Dermis microvascular lymphatic vessel endothelial cell (primary cell): ENCODE measurements around the gene ZNF783. TPM values are rescaled to one million over a fixed set of nuclear protein-coding genes. Genes with fewer than 3 reads are reported as not detected.

ENCODE experiments used
- DNase-seq, 2 donors: peaks; one replicate each; pipeline versions ENCODE4 v3.0.0 to v3.0.0-alpha.2; 2010; ENCODE audit warnings: low read depth in 2 of 2
- total RNA-seq: library from RNA; depleted of rRNA; stranded (reverse); fragments of >200 nt; gene quantifications from 2 replicates; pipeline ENCODE4 v1.2.1, GENCODE V29; 2014

Gene ZNF783
- total RNA-seq, 1 donor from 2014 or later, result 3.1 TPM

DNA sequence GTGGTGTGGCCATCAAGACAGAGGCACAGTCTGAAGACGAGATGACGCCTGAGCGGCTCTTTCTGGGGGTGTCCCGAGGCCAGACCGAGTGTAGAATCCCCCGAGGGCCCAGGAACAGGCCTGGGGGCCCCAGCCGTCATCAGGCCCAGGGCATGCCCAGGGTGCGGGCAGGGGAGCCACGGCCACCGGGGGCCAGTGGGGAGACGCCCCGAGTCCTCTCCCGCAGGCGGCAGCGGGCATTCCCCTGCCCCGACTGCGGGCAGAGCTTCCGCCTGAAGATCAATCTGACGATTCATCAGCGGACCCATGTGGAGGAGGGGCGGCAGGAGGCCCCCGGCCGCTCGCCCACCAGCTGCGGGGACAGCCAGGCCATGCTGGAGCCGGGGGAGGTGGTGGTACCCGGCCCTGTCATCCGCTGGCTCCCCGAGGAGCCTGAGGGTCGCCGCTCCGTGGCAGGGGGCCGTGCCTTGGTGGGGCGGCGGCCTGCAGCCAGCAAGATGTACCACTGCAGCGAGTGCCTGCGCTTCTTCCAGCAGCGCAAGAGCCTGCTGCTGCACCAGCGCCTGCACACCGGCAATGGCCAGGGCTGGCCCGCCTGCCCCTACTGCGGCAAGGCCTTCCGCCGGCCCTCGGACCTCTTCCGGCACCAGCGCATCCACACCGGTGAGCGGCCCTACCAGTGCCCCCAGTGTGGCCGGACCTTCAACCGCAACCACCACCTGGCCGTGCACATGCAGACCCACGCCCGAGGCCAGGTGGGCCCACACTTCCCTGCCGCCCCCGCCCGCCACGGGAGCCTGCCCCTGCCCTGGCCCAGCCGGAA lies 19.7 kb downstream of the ZNF783 start:
- DNase-seq, result no peak

DNA sequence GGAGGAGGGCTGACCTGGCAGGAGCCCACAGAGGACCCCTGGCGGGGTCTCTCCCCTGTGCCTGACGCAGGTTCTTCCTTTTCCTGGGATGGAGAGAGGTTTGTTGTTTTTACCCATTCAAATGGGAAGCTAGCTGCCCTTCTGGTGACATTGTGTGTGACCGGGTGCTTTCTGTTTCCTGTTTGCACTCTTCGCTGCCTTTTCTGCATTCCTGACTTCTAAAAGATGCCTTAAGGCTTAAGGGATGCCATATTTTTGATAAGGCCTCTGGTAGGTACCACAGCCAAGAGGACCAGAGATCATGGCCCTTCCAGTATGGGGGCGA lies 20.3 kb downstream of the ZNF783 start:
- DNase-seq, result peak; percentile 30 to 52

DNA sequence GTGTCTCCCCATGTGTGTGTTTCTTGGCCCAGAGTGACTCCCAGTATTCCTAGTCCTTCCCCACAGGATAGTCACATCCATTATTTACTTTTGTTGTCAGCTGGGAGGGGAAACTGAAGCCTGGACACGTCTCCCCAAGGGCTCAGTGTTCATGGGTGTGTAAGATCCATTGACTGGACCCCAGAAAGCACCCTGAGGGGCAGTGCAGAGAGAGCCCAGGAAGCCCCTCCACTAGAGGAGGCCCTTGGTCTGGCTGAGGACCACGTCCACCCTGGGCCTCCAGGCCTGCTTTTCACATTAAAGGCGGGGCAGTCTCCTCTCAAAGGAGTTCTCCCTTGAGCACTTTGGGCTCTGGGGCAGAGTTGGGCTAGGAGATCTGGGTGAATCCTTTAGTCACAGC lies 21.3 kb downstream of the ZNF783 start:
- DNase-seq, result no peak

DNA sequence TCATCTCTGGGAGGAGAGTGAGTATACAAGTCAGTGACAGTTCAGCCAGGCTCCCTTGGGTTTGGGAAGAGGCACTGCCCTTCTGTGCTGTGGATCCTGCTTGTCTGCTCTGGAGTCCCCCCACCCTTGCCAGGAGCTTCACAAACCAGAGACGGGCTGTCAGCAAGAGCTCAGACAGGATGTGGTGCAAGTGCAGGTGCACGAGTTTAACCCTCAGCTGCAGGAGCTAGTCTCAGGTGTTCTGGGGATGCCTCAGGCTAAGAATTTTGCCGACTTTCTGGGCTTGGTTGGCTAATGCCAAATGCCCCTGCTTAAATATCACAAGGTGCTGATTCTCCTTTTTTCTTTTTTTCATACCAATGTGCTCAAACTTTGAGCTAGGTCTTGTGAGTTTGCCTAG lies 22.3 kb downstream of the ZNF783 start:
- DNase-seq, result no peak

DNA sequence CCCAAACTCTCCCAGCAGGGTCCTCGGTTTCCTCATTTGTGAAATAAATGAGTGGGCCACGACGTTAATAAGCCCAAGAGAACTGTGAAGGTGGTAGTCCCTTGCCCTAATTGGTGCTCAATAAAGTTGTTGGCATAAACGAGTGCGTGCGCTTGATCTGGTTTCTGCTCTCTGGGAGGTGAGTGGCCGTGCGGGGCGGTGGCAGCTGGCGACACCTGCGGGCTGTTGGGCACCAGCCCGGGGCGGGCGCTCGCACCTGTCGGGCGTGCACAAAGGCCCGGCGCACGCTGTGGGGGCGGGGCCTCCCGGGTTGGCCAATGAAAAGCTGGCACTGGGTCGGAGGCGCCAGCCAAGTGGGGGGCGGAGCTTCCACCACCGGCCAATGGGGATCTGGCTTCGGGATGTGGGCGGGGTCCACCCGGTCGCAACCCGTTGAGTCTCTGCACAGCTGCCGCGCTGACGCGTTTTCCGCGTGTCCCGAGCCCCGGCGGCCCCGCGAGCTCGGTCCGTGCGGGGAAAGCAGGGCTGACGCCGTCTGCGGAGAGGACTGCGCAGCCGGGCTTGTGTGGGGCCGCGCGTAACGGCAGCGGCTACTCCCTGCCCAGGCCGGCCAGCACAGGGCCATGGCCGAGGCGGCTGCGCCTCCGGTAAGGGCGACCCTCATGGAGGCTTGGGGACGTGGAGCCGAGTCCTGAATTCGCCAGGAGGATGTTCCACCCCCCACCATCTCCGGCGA lies 23.0 kb downstream of the ZNF783 start:
- DNase-seq, result peak; percentile 74 to 93

DNA sequence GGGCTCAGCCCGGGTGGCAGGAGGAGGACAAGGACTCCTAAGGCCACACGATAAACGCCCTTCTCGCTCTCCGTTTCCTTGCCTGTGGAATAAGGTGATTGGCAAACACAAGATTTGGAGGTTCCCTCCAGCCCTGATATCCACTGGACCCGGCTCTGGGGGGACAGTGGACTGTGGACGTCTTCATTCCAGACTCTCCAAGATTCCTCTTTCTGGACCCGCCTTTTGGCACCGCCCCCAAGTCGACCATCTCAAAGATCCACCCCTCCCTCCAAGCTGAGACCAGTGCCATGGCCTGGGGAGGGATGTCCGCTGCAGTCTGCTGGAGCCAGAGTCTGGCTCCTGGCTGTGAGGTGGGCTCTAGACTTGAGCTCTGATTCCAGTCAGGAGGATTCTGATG lies 23.6 kb downstream of the ZNF783 start:
- peak in 1 of 2 donors; percentile 26 for DNase-seq

DNA sequence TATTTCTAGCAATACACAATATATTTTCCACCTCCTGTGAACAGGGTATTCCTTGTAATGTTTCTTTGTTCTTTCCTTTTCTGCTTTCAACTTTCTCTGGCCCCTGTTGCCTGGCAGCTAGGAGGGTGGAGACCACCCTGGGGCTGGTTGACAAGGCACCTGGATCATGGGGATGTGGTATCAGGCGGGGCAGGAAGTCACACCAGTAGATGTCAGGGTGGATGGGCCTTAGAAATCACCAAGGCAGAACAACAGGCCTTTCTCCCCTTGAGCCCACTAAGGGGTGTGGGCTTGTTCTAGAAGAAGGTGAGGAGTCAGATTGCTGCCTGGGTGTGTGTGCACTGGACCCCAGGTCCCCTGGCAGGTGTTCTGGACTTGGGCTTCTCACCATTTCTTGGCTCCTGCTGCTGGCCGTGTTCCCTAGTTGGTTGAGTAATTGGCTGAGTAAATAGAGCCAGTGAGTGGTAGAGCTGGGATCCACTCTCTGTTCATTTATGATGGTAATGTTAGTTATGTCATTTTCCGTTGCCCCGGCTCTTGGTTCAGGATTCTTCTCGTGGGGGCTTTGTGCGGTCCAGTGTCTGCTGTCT lies 24.9 kb downstream of the ZNF783 start:
- no peak for DNase-seq

DNA sequence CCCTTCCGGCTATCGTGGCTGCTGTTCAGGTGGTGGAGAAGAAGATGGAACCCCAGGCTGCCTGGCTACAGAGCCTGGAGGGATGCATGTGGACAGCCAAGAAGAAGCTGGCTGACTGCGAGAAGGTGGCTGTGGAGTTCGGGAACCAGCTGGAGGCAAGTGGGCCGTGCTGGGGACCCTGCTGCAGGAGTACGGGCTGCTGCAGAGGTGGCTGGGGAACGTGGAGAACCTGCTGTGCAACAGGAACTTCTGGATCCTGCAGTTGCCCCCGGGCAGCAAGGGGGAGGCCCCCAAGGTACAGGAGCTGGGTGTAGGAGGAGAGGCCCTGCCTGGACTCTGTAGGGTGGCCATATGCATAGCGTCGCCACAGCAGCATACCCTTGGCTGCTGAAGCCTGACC lies 25.6 kb downstream of the ZNF783 start:
- DNase-seq, result no peak

DNA sequence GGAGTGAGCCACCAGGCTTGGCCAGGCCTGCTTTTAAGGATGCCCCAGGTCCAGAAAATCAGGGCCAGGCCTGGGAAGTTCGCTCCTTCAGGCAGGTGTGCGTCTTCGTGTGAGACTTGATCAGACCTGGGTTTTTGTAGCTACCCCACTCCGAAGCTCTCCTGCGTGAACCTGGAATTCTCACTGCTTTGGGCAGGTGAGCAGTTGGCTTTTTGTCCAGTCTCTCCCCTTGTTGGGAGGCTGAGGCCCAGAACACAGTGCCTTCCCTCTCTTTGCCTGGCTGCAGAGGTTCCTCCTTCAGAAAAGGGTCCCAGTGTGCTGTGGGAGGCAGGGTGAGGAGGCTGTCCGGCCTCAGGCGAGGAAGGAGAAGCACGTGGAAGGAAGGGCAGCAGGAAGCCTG lies 27.3 kb downstream of the ZNF783 start:
- DNase-seq, result no peak

DNA sequence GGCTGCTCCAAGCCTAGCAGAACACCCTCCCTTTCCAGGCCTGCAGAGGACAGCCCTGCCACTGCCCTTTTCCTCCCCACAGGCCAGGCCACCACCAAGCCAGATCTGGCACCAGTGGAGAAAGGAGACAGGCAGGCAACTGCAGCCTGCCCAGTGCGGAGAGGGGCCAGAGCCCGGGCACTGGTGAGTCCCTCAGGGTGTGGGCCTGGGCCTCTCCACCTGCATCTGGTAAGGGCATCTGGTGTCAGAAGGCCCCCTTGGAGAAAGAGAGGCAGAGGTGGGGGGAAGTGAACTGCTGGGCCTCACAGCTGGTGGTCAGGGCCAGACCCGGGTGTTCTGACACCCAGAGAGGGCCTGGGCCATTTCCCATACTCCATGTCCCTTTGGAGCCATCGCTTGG lies 27.9 kb downstream of the ZNF783 start:
- DNase-seq, result no peak

DNA sequence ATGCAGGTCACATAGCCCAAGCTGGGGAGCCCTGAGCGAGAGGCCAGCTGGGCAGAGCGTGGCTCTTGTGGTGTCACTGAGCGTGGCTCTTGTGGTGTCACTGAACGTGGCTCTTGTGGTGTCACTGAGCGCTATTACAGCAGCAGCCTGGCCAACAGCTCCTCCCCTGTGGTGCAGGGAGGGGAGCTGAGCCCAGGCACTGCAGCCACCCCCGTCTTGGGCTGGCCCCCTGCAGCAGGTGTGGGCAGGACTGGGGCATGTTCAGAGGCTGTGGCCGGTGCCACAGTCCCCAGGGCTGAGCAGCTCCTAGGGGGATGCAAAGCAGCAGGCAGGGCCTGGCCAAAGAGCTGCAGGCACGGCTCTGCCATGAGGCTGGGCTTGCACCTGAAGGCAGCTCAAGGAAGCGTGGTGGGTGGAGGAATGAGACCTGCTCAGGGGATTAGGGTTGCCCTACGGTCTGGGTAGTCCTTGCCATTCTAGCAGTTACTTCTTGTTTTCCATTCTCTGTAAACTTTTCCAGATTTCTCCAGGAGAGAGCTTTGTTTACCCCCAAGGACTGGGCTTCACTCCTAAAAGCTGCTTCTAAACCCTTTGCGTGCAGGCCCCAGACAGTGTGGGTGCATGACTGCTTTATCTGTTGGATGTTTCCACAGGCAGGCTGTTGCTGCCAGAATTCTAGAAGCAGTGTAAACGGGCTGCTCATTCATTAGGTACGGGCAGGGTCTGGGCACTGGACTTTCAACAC lies 29.2 kb downstream of the ZNF783 start:
- DNase-seq, result no peak

DNA sequence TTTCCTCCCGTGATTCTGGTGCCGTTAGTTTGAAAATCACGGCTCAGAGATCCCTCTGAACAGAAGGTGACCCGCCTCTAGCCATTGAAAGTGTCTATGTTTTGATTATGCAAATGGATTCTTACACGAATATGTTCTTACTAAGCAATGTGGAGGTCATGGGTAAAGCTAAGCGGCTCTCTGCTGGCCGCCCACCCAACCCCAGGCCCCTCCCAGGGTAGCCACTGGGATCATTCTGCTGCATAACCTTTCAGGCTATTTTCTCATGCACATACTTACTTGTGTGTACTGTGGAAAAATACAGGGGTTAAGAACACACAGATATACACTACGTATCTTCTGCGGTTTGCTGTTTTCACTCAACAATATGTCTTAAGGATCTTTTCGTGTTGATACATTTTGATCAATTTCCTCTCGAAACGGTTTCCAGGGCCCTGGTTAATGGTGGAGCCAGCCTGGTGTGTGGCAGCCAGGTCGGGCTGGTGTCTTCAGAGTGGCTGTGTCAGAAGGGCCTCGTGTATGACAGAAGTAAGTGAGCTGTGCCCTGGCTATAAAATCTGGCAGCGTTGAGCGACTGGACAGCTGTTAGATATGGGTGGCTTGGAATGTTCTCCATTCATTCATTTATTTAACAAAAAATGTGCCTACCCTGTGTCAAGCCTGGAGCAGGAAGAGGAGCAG lies 29.9 kb downstream of the ZNF783 start:
- no peak for DNase-seq

DNA sequence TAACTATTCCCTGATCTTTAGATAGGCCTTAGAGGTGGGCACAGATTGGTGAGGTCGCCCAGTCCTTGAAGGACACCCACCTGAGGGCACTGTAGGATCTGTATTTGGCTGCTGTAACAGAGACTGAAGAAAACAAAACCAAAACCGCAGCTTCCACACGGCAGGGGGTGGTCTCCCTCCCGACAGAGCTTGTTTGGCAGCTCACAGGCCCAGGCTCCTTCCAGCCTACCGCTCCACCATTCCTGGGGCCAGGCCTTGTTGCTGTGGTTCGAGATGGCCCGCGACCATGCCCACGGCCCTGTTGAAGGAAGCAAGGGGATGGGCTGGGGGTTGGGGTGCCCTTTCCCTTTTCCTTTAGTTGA lies 30.4 kb downstream of the ZNF783 start:
- no peak for DNase-seq

DNA sequence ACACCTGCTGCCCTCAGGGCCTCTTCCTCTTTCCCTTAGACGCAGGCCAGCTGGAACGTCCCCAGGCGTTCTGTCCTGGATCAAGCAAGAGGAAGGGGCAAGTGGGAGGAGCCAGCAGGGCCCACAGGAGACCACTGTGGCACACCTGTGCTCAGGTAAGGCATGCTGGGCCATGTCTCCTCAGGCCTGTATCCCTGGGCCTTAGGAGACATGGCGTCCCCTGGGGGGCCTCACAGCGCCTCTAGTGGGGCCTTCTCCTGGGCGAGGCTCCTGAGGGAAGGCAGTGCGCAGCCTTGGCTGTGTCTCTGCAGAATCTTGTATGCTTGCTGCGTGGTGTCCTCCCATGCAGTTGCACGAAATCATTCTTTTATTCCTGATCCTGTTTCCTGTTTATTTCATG lies 31.3 kb downstream of the ZNF783 start:
- DNase-seq, result no peak

DNA sequence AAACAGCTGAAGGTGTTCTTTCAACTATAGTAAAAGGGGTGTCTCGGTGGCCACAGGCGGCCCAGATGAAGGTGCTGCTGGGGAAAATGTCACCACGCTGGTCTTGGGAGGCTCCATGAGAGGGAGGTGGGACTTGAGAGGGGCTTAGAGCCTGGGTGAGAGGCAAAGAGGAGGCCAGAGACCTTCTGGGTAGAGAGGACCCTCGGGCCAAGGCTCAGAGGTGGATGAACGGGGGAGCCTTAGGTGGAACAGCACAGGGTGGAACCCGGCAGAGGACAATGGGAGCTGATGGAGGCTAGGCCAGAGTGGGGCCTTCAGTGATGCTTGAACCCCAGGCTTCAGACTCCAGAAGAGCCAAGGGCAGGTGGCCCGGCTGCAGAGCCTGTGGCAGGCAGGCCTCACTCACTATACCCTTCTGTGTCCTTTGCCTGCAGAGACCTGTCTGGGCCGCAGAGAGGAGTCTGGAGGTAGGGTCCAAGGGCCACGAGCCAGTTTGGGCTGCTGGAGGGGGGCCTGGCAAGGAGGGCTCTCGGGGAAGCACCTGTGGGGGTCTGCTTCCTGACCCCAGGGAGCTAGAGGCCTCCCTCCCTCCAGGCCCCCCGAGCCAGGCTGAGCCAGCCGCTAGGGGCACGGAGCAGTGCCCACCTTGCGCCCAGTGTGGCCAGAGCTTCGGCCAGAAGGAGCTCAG lies 32.1 kb downstream of the ZNF783 start:
- no peak for DNase-seq

DNA sequence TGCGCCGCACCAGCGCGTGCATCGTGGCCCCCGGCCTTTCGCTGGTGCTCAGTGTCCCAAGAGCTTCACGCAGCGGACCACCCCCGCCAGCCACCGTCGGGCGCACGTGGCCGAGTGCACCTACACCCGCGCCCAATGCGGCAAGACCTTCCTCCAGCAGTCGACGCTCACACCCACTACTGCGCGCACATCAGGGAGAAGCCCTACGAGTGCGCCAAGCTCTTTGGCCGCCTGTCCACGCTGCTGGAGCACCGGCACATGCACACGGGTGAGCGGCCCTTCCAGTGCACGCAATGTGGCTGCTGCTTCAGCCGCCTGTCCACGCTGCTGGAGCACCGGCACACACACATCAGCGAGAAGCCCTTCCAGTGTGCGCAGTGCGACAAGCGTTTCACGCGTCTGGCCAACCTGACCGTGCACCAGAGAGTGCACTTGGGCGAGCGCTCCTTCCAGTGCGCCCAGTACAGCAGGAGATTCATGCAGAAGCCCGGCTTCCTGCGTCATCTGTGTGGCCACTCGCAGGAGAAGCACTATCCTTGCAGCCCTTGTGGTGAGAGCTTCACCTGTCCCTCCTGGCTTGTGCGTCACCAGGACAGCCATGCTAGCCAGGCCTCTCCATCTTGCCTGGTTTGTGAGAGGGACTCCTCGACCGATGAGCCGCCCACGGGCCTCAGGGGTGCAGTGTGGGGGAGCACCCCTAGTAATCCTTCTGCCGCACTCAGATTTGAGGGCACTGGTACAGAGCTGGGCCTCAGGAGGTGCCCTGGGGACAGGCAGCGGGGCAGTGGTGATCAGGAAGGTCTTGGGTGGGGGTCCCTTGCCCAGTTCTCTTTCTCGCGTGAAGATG lies 32.9 kb downstream of the ZNF783 start:
- no peak for DNase-seq

DNA sequence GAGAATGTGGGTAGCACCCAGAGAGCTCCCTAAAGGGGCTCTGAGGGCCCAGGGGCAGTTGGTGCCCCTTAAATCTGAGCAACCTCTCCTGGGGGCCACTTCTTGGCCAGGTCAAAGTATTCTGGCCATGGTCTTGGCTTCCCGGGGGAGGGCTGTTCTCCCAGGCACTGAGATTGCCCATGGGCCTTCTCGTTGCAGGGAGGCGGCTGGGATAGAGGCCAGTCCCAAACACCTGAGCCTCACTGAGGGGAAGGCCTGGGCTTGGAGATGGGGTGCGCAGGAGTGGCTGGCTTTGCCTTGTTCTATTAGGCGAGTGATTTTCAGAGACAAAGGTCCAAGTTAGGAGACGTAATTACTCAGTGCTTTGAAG lies 33.5 kb downstream of the ZNF783 start:
- DNase-seq, result no peak

DNA sequence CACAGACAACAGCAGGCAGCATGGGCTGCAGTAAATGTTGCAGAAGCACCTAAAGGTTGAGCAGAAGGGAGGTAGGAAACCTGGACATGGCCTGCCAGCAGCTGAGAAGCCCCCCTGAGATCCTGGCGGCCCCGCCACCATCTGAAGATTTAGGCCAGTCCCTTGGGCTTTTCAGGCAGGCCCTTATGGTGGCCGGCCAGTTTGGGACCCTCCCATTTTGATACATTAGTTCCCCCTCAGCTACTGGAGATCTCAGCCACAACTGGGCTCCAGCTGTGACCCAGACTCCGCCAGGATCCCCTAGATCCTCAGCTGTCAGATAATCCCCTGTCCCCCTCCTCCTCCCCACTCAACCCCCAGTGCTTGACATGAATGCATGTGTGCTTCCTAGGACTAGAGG lies 34.4 kb downstream of the ZNF783 start:
- DNase-seq, result no peak

DNA sequence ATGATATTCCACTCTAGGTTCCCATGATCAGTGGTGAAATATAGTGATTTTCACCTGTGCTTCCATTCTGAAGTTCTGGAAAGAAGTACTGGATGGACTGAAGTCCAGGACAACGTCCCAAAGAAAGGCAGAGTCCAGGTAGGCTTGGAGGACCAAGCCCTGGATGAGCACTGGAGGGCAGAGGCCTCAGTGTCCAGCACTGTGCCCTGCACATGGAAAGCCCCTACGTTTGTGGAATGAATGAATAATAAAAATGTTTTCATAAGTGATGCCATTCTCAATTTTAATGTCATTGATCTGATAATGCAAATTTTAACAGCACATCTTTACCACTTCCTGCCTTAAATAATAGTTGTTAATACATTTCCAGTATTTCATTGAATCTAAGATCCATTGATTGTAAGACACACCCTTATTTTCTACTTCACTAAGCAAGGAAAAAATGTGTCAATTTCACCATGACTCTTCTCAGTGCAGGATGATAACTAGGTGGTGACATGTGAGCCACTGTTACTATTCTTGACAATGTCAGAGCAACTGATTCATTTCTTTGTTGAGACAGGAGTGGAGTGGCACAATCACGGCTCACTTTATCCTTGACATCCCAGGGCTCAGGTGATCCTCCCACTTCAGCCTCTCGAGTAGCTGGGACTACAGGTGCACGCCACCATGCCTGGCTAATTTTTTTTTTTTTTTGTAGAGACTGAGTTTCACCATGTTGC lies 35.2 kb downstream of the ZNF783 start:
- DNase-seq, result no peak
